Measurements from ENCODE around the gene UBA1. TPM values are rescaled to one million over a fixed set of nuclear protein-coding genes. Genes with fewer than 3 reads are reported as not detected.

The UBA1 gene
- total RNA-seq, 4 donors from 2014 or later = 114 to 203 (median 146) TPM

DNA sequence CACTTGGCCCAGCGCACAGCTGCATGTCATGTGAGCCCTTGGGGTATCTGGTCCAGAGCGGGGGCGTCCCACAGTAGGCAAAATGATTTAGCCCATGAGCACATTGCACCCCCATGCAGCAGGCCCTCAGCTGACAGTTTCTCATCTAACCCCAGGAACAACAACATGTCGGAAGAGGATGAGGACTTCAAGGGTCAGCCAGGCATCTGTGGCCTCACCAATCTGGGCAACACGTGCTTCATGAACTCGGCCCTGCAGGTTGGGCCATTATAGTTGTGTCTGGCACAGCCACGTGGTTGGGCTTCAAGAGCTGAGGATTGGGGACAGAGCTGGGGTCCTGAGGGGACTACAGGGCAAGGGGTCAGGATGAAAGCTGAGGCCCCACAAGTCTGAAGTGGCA, 47.0 kb downstream of the UBA1 start:
- Histone ChIP-seq H3K9me3 (no peaks in the 10 kb centered on the region), H3K27ac (no peak overlapping the region), H3K36me3 (peaks cover 0 to 29% (median 0%) of the 10 kb centered on the region in 3 donors), H3K27me3 (no peaks in the 10 kb centered on the region), H3K4me1 (no peaks in the 10 kb centered on the region), H3K4me3 (no peak overlapping the region)
- peak in 1 of 3 donors; percentile 30 for DNase-seq
- TF ChIP-seq POLR2A (IDR thresholded peaks at IDR 0.05) (no peak), CTCF (IDR thresholded peaks at IDR 0.05) (no peak)

DNA sequence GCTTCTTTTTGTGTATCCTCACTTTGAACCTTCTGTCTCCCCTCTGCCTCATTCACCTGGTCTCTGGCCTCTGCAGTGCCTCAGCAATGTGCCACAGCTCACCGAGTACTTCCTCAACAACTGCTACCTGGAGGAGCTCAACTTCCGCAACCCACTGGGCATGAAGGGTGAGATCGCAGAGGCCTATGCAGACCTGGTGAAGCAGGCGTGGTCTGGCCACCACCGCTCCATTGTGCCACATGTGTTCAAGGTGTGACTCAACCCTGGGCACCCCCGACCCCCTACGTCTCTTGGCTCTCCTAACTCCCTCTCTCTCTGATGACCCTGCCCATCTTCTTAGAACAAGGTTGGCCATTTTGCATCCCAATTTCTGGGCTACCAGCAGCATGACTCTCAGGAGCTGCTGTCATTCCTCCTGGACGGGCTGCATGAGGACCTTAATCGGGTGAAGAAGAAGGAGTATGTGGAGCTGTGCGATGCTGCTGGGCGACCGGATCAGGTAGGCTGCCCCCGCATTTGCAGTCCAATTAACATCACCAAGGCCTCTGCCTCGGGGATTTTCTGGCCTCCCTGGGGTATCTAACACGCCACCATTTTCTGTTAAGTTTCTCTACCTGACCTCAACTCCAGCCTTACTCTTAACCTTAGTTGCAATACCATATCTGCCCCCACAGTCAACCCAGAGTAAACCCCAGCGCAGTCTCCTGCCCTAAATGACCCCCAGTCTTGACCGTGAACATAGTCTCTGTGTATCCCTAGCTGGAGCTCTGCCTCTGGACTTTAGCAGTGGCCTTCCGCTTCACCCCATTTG, 47.8 kb downstream of the UBA1 start:
- no peaks in the 10 kb centered on the region for H3K4me1 ChIP-seq
- H3K36me3 ChIP-seq = peaks cover 0 to 32% (median 0%) of the 10 kb centered on the region in 3 donors
- H3K9me3 ChIP-seq = no peaks in the 10 kb centered on the region
- DNase-seq = peak in 1 of 3 donors; percentile 41
- no peaks in the 10 kb centered on the region for H3K27me3 ChIP-seq
- no peak overlapping the region for H3K4me3 ChIP-seq
- H3K27ac ChIP-seq = no peak overlapping the region
- TF ChIP-seq POLR2A (IDR thresholded peaks at IDR 0.05) (no peak), CTCF (IDR thresholded peaks at IDR 0.05) (no peak)

DNA sequence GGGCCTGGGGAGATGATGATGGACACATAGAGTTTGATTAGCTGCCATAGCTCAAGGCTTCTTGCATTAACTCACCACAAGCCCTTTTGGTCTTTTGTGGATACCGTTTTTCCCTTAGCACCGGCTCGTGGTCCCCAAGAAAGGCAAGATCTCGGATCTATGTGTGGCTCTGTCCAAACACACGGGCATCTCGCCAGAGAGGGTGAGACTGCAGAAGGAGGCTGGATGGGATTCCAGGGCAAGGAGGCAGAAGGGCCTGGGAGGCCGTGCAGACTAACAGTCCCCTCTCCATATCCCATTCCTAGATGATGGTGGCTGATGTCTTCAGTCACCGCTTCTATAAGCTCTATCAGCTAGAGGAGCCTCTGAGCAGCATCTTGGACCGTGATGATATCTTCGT, 48.7 kb downstream of the UBA1 start:
- H3K4me1 ChIP-seq = no peaks in the 10 kb centered on the region

DNA sequence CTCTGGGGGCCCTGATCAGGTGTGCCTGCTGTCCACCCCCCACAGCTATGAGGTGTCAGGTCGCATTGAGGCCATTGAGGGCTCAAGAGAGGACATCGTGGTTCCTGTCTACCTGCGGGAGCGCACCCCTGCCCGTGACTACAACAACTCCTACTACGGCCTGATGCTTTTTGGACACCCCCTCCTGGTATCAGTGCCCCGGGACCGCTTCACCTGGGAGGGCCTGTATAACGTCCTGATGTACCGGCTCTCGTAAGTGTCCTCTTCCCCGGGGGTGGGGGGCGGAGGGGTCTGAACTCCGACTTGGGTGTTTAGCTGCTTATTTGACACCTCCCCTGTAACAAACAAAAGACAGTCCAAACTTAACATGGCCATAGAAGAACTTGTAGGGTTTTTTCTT, 49.7 kb downstream of the UBA1 start:
- Histone ChIP-seq H3K9me3 (no peaks in the 10 kb centered on the region), H3K36me3 (peaks cover 0 to 32% (median 0%) of the 10 kb centered on the region in 3 donors), H3K27me3 (no peaks in the 10 kb centered on the region), H3K4me1 (no peaks in the 10 kb centered on the region), H3K4me3 (no peak overlapping the region), H3K27ac (no peak overlapping the region)
- TF ChIP-seq CTCF (IDR thresholded peaks at IDR 0.05) (no peak), POLR2A (IDR thresholded peaks at IDR 0.05) (no peak)
- peak in 1 of 3 donors; percentile 36 for DNase-seq

More for the DNA sequence above, 48.7 kb downstream of the UBA1 start:
- no peaks in the 10 kb centered on the region for H3K9me3 ChIP-seq
- DNase-seq = peak in 1 of 3 donors; percentile 19
- H3K36me3 ChIP-seq = peaks cover 0 to 32% (median 0%) of the 10 kb centered on the region in 3 donors
- TF ChIP-seq CTCF (IDR thresholded peaks at IDR 0.05) = no peak
- TF ChIP-seq POLR2A (IDR thresholded peaks at IDR 0.05) = no peak
- no peak overlapping the region for H3K27ac ChIP-seq
- no peaks in the 10 kb centered on the region for H3K27me3 ChIP-seq
- no peak overlapping the region for H3K4me3 ChIP-seq

GRCh38 chrX:47244676-47245075, 51.0 kb downstream of the UBA1 start:
- H3K27me3 ChIP-seq = no peaks in the 10 kb centered on the region
- peak in 1 of 3 donors; percentile 22 for DNase-seq

More at GRCh38 chrX:47244676-47245075, 51.0 kb downstream of the UBA1 start:
- Histone ChIP-seq H3K4me3 (no peak overlapping the region), H3K4me1 (no peaks in the 10 kb centered on the region), H3K27ac (no peak overlapping the region), H3K9me3 (no peaks in the 10 kb centered on the region), H3K36me3 (peaks cover 0 to 32% (median 0%) of the 10 kb centered on the region in 3 donors)
- TF ChIP-seq POLR2A (IDR thresholded peaks at IDR 0.05) (no peak), CTCF (IDR thresholded peaks at IDR 0.05) (no peak)
